ENCODE data around the gene MAL.
A peak's percentile ranks its signal among the peaks of the same experiment; 100 is the strongest.
"Not testable (repeated sequence)": the region's sequence is repeated elsewhere in the genome, so short reads cannot be mapped to it uniquely, and the experiment has no call there.

The MAL gene

GRCh38 chr2:95034818-95035217 is 9.3 kb downstream of the MAL start:
- DNase-seq: no peak

- DNase-seq: no peak
These were observed 11.3 kb downstream of the MAL start for GRCh38 chr2:95036596-95037383.

GRCh38 chr2:95037384-95037839 is 11.9 kb downstream of the MAL start:
- DNase-seq: no peak

GRCh38 chr2:95037841-95038585 is 12.5 kb downstream of the MAL start:
- not testable (repeated sequence) for DNase-seq

- no peak for DNase-seq
These were observed 13.3 kb downstream of the MAL start for GRCh38 chr2:95038635-95039298.

GRCh38 chr2:95039363-95039762 is 13.9 kb downstream of the MAL start:
- no peak for DNase-seq

- DNase-seq: no peak
These were observed 14.5 kb downstream of the MAL start for GRCh38 chr2:95039978-95040377.

- DNase-seq: no peak
These were observed 14.9 kb downstream of the MAL start for GRCh38 chr2:95040426-95040825.

GRCh38 chr2:95041060-95041823 is 15.7 kb downstream of the MAL start:
- no peak for DNase-seq

- DNase-seq: no peak
These were observed 16.4 kb downstream of the MAL start for GRCh38 chr2:95041824-95042442.

GRCh38 chr2:95042472-95043271 is 17.2 kb downstream of the MAL start:
- DNase-seq: no peak

GRCh38 chr2:95043300-95044093 is 18.0 kb downstream of the MAL start:
- DNase-seq: peak; percentile 90

- no peak for DNase-seq
These were observed 19.1 kb downstream of the MAL start for GRCh38 chr2:95044601-95045000.

- no peak for DNase-seq
These were observed 21.0 kb downstream of the MAL start for GRCh38 chr2:95046371-95047112.

GRCh38 chr2:95047629-95048510 is 22.4 kb downstream of the MAL start:
- peak; percentile 55 for DNase-seq

GRCh38 chr2:95048825-95049682 is 23.5 kb downstream of the MAL start:
- no peak for DNase-seq

GRCh38 chr2:95049683-95049955 is 24.1 kb downstream of the MAL start:
- no peak for DNase-seq

GRCh38 chr2:95049961-95050360 is 24.5 kb downstream of the MAL start:
- no peak for DNase-seq

Measured in NCI-H2171 treated with DMSO at 0.1 percent for 48 hours (cell line).